NCI-H2196 treated with DMSO at 0.1 percent for 48 hours (cell line): ENCODE measurements around the gene PITPNM3.
"Not testable (repeated sequence)": the region's sequence is repeated elsewhere in the genome, so short reads cannot be mapped to it uniquely, and the experiment has no call there.

Experiments
- DNase-seq: peaks from one replicate; lab custom pipeline; 2025; ENCODE audit not compliant: unreplicated experiment; lab: John Stamatoyannopoulos, UW

Gene PITPNM3

DNA sequence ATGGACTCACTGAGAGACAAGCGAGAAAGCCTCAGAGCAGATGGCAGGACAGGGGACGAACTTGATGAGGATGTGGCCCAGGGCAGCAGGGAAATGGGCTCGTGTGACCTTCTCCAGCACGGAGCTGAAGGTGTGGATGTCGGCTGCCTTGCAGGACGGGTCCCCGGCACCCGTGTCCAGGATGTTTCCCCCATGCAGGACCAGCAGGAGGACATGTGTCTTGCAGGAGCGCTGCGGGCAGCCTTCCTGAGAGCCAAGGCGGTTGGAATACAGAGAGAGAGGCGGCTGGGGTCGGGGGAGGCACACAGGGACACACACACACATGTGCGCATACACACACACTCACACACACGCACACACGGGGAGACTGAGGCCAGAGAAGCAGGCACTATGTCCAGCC, 72.8 kb downstream of the PITPNM3 start:
- no peak for DNase-seq

DNA sequence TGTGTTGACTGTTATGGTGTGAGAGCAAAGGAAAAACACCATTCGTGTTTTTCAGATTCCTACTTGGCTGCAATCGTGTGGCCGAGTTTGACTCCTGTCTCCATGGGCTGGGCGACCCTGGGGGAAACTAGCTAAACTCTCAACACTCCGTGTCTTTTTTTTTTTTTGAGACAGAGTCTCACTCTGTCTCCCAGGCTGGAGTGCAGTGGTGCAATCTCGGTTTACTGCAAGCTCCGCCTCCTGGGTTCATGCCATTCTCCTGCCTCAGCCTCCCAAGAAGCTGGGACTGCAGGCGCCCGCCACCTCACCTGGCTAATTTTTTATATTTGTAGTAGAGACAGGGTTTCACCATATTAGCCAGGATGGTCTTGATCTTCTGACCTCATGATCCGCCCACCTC, 73.6 kb downstream of the PITPNM3 start:
- not testable (repeated sequence) for DNase-seq

DNA sequence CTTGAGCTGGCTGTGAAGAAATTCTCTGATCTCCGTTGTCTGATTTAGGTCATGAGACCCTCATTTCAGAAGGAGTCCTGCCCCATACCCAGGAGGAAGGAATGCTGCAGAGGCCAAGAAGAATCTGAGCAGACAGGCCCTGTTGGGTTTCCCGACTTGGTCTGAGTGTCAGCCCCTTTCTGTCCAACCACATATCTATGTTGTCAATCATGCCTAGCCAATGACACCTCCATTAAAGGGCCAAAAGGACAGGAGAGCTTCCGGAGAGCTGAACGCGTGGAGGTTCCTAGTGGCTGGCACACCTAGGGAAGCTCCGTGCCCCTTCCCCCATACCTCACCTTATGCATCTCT, 74.3 kb downstream of the PITPNM3 start:
- no peak for DNase-seq

DNA sequence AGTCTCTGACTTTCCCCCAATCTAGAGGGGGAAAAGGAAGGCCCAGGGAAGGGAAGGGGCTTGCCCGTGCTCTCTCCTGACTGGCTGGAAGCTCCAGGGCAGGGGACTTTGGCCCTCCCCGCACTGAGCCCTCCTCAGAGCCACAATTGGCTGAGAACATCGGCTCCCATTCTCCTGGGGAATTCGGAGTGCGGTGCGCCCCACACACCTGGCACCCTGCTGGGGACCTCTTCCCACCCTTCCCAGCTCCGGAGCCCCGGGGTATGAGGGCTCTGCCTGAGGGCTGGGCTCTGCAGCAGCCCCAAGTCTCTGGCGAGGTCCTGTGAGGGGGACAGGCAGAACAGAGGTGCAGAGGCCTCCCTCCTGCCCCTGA, 76.1 kb downstream of the PITPNM3 start:
- DNase-seq, result no peak

DNA sequence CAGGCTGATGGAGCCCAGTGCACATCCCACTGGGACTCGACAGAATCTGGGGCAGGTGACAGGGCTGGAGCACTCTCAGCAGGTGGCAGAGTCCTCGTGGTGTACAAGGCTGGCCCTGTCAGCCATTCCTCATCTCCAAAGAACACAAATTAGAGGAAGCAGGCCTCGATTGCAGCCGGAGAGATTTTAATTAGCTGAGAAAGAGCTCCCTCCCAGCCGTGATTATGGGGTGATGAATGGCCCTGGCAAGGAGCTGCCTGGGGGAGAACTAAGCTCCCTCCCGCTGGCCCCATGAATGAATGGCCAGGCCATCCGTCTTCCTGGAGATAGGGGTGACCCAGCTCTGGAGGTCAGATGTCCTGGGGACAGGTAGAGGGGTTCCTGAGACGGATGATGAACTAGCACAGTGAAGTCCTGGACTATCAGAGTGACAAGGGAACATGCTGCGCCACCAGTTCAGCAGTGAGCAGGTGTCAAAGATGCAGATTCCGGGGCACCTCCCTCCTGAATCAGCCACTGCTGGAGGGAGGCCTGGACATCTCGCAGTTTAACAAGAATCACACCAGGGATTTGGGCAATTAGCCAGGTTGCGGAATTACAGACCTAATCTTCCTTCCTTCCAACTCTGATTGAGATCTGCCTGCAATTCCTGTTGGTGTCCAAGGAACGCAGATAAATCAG, 76.6 kb downstream of the PITPNM3 start:
- no peak for DNase-seq

DNA sequence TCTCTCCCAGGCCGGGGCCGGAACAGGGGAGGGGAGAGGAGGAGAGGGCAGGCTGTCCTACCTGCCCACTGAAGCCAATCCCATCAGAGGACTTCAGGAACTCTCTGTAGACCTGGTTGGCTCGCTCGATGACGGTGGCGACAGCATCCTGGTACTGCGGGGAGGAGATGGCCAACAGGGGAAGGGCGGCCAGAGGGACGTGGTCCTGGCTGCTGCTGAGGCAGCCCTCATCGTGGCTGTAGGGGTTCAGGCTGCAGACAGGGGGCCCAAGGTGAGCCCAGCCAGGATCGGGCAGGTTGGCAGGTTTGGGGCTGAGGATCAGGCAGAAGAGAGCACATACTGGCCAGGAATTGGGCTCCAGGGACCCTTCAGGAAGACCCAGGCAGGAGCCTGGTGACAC, 77.9 kb downstream of the PITPNM3 start:
- DNase-seq, result no peak

DNA sequence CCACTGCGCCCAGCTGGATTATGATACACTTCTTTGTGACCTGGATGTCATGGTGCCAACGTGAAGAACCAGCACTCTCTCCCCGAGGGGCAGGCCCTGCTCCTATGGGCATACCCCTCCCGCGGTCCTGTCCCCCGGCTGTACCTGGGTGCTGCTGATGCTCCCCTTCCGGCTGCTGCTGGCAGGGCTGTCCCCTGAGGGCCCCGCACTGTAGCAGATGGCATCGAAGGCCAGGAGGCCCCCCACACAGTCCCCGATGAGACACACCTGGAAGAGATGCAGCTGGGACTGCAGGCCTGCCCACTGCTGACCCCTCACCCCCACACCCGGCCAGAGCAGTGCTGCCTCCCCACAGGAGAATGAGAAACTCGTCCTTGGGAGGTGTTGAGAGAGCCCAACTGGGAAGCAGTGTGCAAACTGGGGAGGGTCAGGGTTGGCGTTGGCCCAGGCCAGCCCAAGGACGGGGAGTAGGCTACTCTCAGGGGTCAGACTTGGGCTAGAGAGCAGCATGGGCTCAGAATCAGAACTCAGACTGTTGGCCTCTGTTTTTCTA, 78.4 kb downstream of the PITPNM3 start:
- no peak for DNase-seq

DNA sequence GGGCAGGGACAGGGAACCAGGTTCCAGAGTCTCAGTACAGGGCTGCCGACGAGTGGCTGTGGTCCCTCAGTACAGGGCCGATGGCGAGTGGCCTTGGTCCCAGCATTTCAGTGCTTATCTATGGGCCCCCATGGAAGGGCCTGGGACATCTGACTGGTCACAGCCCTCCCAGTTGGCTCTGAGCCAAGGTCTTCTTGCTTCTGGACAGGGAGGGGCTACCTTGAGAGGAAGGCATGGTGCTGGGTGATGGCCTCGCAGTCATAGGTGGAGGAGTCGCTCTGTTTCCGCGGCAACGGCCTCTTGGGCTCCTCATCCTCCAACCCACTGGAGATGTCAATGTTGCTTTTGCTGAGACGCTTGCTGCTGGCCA, 79.6 kb downstream of the PITPNM3 start:
- no peak for DNase-seq

DNA sequence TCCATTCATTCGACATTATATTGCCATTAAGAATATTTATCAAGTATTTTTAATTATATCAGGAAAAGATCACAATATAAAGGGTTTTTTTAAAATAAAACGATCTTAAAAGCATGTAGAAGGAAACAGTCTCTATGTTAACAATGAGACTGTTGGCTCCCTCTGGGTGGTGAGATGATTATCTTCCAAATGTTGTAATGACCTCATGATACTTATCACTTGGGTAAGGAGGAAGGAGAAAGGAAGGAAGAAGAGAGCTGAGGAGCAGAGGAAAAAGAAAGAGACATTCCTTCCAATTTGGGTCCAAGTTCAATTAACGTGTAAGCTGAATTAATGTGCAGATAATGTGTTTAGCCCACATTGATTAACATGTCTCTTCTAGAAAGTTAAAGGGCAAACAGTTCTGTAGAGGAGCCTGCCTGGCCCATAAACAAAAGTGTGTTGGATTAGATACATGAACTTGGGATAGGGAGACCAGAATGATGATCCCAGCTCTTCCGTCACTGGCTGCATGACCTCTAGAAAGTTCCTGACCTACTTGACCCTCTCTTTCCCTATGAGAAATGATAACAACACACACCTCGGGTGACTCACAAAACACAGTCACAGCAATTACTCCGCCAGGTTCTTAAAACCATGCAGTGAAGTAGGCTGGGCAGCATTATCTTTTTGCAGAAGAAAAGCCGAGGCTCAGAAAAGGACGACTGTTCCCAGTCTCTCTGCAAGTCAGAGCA, 80.1 kb downstream of the PITPNM3 start:
- DNase-seq, result no peak

DNA sequence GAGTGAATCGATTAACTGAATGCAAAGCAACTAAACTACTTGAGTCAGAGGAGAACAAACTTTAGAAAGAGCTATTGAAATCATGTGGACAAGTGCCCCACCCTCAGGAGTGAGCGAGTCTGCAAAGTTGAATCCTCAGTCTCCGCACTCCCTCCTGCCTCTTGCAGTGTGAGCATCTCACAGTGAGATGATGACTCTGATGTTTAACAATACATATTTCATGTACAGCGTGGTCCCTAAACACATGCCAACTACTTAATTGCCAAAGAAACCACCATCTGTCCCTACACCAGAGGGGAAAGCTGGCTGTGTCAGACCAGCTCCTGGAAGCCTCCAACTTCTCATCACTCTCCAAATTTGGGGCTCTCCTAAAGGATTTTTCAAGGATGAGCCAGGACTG, 80.9 kb downstream of the PITPNM3 start:
- DNase-seq, result no peak

DNA sequence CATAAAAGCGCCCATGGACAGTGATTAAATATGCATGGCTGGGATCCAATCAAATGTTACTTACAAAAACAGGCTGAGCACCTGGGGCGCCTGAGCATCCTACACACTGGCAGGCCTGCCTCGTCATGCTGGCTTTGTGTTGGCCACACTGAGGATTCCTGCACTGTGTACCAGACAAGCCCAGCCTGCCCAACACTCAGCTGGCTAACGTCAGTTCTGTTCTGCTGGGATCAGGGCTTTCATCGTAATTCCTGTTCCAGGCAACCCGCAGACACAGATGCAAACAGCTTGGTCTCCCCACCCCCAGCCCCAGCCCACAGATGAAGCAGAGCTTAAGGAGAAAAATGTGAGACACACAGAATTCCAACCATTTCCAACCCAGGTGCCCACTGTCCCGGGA, 81.4 kb downstream of the PITPNM3 start:
- DNase-seq, result no peak

DNA sequence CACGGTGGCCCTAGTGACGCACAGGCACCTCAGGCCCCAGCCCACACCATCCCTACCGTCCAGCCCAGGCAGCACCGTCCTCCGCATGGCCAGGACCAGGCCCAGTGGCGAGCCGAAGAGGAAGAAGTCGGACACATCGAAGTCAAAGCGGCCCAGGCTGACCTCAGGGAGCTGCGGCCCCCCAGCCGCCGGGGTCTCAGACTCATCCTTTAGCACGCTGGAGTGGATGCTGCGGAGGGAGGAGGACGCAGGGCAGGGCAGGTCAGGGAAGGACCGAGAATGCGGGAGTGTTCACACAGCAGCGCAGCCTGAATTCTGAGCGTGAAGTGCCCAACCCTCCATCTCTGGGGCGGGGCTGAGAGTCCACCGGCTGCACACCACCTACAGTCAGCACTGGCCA, 82.0 kb downstream of the PITPNM3 start:
- DNase-seq, result no peak

DNA sequence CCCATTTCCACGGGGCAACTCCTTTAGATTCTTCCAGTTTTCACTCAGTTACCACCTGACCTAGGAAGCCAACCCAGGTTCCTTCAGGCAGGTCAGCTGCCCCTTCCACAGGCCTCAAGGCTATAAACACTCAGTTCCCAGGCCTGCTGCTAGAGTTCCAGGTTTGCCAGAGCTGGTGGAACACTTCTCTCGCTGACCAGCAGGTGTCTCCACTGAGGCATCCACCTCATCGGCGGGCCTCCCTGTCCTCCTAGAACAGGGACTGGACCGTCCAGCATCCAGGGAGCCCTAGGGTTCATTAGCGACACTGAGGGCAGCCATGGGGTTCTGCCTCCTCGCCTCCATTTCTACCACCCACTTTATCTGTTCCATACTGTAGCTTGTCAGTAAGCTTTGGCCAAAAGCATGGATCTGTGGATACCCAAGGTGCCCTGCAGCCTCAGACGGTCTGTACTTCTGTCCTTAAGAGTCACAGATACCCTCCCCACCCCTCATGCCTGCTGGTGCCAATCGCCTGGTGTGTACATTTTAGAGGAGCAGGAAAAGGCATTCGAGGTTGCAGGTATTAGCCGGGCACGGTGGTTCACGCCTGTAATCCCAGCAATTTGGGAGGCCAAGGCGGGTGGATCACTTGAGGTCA, 83.1 kb downstream of the PITPNM3 start:
- DNase-seq, result peak; percentile 8

DNA sequence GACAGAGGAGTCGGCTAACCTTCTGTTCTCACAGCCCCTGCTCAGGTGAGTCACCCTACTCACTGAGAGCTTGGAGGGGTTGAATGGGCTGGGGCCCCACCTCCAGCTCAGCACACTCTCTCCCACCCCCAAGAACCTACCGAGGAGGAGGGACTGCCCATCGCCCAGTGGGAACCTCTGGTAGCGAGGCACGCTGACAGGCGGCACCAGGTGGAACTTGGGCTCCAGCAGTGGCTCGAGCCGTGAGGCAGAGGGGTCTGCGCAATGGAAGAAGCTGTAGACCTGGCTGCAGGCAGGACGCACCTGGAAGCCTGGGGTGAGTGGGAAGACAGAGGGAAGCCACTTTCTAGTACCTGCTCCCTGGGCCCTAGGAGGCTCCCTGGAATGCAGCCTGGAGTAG, 83.8 kb downstream of the PITPNM3 start:
- no peak for DNase-seq

DNA sequence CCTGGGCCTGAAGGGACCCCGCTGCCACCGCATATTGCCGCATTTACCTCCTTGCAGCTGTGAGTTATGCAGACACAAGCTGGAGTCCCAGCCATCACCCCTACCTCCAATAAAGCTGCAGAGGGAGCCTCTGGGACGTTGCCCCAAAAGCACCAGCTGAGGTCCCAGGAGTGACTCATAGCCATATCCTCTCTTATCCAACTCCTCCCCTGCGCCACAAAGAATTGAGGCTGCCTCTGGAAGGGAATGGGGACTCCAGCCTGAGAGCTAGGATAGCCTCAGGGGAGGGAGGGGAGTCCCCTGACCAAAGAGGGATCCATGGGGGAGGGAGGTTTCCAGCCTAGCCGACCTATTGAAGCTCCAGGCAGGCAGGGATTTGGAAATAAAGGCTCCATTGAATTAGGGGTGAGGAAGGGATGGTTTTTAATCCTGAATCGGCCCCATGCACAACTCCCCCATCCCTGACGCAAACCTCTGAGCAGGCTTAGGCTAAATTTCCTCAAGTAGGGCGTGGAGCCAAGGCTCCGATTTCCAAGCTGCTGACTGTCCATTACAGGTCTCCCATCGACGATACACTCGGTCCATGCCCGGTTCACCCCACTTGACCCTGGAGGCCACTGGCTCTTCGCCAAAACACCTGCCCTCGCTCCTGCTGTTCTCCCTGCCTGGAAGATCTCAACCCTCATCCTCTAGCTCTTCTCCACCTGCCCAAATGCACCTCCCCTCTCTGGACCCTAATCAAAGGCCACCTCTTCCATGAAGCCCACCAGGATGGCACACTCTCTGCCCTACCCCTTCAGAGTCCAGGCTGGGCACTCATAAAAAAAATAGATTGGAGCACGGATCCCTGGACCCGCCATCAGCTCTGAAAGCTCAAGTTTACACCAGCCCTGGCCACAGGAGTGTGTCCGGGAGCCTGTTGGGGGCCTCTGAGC, 84.6 kb downstream of the PITPNM3 start:
- DNase-seq, result no peak

DNA sequence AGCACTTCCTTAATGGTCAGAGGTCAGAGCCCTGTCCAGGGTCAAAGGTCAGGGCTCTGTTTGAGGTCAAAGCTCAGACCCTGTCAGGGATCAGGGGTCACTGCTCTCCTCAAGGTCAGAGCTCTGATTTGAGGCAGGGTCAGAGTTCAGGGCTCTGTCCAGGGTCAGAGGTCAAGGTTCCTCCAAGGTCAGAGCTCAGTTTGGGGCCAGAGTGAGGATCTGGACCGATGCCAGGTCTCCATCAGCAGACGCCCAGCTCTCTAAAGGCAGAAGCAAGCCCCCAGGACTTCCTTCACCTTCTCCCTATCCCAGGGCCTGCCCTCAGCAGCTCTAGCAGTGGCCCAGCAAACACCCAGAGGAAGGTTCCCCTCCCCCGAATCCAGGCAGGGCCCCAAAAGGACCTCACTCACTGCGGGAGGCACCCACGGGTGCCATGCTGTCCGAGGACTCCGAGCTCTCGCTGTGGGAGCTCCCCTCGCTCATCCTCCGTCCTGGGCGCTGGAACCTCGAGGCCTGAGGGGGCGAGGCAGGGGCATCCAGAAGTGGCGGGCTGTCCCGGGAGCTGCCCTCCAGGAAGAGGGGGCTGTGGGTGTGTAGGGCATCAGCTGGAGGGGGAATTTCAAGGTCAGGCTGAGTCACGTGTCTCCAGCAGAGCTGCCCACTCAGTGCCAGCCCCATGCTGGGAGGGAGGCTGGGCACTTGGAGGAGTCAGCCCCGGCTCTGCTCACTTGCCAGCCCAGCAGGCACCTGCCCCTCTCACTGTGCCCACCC, 85.4 kb downstream of the PITPNM3 start:
- no peak for DNase-seq

DNA sequence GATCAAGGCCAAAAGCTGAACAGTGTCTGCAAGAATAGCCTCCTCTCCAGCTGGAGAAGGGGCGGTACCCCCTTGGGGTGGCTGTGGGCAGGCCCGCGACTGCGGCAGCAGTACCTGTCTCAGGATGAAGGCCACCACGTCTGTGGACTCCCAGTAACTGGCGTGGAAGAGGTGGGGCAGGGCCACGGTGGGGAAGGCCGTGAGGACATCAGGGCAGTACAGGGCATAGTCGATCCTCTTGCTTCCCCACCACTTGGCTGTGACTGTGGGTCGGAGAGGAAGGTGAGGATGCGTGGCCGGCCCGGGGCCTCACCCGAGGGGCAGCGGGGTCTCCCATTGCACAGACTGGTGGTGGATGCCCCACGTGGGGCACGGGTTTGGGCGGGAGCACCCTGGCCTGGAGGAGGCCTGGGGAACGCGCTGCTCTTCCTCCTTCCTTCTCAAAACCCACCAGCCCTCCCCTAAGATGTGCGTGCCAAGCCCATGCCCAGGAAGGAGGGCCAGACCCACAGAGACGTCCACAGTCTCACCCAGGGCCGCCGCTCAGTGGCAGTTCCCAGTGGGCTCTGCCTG, 86.1 kb downstream of the PITPNM3 start:
- no peak for DNase-seq

DNA sequence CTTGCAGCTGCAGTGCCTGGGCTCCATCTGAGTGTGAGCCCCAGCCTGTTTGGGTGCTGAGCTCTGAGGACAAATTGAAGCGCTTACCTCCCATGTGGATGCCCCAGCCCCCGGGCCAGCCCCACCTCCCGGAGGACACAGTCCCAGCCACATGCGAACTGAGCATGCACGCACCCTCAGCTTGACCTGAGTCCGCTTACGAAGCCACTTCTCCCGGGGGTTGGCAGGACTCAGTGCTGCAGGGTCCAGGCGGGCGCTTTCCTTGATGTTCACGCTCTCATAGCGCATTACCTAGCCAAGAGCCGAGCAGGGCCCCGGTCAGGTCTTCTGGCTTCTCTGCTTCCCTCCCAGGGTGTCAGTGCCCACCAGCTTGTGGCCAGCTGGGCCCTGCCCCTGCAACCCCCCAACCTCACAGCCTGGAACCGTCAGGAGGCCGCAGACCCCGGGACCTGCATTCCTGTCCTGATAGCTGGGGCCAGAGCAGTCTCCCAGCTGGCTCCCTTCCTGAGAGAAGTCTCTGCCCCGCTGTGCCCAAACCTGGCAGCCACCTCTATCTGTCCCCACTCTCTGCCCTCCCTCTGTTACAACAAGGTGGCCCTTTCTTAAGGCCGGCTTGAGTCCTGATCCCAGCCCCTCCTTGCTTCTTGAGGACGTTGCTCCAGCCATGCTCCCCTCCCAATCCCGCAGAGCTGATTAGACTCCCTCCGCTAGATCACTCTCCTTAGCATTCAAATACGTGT, 88.1 kb downstream of the PITPNM3 start:
- no peak for DNase-seq

DNA sequence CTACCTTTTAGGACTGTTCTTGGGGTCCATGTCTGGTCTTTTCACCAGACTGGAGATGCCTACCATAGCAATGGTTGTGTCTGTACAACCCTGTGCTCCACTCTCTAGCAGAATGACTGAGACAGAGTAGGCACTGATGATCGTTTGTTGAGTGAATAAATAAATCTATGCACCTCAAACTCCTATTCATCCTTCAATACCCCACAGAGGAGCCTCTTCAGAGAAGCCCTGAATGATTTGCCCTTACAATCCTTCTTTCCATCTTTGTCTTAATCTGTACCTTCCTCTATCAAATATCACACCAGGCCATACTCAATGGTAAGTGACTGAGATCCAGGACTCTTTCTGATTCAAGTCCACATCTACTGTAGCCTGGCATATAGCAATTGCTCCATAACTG, 88.8 kb downstream of the PITPNM3 start:
- no peak for DNase-seq
